IPS DF 19.7 (cell line): Measurements from ENCODE around the gene HAO1.

Experiments used
- DNase-seq: peaks from one replicate; pipeline ENCODE4 v3.0.0-alpha.2; 2013; ENCODE audit warnings: low read depth, low spot score

HAO1 gene

DNA sequence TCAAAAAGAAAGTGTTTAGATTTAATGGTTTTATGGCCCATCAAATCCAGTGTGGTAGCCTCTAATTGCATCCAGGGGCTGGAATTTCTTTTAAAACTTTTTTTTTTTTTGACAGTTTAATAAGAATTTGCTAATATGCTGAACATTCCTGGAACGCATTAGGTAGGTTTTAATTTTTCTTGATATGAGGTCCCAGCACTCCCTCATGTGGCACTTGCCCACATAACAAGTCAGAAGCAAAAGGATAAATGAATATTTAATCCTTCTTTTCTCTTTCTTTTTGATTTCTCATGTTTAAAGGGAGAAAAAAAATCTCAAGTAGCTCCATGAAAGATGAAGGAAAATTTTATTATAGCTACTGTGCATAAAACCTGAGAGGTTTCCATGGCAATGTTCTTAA is 13.5 kb downstream of the HAO1 start:
- DNase-seq, result no peak

DNA sequence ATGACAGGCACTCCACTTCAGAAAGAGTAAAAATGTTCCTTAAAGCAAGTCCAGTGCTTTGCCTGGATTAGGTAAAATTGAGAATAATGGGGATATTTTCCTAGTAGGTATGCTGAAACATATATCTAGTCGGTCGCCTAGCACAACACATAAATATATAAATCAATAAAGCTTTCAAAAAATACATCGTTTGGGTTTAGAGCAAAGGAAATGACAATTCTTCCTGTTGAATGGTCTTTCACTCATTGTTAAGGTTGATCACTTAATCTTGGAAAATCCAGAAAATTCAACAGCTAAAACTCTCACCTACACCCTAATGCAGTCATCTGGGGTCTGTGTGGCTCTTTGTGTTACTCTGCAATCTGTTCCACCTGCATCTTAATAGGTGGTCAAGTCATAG is 13.9 kb downstream of the HAO1 start:
- no peak for DNase-seq

DNA sequence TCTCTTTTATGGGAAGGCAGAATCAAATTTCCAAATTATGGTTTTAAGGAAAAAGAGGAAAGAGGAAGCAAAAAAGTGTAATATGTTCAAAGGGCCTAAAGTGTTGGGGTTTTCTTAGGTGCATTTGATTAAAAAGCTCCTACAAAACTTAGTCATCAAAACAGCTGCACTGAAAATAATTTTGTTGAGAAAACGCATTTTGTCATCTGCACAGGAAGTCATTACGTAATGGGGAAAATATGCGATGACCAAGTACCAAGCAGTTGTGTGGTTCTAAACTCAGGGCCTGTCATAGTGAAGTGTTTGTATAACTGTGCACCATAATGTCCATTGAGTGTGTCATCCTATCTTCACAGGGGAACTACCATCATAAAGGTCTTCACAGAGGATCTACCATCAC is 15.6 kb downstream of the HAO1 start:
- no peak for DNase-seq

DNA sequence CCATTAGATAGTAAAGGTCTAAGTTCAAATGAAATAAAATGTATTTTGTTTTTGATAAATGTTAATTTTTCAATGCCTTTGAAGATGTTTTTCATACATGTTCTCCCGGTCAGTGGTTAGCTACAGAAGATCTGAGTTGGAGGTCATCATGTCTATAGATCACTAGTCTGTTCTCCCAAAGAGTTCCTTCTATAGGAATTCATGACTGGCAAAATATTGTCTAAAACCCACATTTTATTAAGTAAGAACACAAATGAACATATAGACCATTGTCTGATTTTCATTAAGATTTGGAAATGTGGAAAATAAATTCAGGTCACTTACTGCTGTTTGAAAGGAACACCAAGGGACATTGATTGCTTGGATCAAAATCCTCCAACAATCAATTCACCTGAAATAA is 23.6 kb downstream of the HAO1 start:
- no peak for DNase-seq

DNA sequence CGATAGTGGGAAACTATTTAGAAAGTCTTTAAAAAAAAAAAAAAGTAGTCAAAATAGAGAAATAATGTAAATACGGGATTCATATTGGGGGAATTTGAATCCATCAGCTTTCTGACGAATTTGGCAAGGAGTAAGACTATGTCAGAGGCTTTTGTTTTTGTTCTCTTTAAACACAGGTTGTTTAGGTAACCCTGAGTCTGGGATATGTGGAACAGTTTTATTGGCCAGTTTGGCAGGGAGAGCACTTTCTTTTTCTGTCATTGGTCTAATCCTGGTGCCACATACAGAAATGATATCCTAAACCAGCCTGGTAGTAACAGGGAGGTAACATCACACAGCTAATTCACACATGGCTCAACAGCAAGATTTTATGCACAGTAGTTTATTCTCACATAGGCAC is 27.7 kb downstream of the HAO1 start:
- DNase-seq, result no peak

DNA sequence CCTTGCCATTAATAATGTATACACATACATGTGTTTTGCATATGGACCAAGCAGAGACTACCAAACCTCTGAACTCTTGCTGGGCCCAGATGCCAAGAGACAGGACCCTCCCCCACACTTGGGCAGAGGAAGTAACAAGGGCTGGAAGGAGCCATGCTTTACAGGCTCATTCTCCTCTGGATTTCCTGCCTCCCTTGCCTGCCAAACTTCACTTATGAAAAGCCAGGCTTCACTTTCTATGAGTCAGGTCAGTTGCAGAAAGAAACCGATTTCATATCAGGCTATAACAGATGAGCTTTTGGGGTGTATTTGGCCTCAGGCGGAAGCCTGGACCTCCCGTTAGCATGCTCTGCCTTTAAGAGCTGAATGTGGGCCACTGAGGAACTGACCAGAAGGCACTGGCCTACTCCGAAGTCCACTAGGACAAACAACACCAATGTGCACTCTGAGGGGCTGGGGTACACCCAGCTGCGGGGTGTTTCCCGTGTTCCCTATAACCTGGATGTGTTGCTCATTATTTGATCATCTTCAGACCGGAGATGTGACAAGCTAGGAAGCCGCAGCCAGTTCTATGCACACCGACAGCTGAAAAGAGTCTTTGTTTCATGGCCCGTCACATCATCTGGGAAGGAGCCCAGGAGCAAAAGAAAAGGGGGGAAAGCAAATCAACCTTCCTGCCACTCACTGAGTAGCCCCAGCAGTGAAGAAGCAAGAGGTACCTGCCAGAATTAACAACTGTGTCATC is 28.5 kb downstream of the HAO1 start:
- no peak for DNase-seq

DNA sequence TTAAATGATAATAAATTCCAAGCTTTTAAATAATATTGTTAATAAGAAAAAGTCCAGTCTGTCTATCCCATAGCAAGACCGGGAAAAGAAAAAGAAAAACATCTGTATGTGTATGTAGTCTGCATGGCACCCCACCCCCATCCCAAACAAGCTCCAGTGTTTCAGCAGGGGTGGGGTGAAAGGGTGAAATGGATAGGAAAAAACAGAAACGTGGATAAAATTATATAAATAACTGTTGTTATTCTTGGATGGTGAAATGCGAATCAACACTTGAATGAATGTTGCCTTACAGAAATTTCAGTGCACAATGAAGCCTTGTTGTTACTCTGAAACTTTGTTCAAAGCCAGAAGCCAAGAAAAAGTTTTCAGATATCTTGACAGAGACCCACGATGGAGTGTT is 31.4 kb downstream of the HAO1 start:
- DNase-seq, result no peak

DNA sequence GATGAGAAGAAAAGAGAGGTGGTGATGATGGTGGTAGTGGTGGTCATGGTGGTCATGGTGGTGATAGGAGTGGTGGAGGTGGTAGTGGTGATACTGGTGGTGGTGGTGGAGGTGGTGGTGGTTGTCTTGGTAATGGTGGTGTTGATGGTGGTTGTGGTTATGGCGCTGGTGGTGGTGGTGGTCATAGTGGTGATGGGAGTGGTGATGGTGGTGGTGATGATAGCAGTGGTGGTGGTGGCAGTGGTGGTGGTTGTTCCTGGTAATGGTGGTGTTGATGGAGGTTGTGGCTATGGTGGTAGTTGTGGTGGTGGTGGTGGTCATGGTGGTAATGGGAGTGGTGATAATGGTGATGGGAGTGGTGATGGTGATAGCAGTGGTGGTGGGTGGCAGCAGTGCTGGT is 36.8 kb downstream of the HAO1 start:
- no peak for DNase-seq

DNA sequence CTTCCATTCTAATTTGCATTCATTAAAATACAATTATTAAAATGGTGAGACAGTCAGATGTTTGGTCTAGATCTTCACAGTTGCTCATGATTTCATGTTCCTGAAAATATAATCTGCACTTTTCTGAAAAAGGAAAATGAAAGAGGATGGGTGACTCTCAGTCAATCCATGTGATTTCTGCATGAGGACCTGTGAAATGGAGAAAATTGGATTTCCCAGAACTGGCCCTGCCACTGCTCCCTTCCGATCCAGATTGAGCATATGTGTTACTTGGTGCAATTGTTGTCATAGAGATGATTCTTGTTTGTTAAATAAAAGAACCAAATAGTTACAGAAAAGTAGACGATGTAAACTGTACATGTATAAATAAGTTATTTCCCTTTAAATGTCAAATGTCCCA is 37.4 kb downstream of the HAO1 start:
- no peak for DNase-seq

DNA sequence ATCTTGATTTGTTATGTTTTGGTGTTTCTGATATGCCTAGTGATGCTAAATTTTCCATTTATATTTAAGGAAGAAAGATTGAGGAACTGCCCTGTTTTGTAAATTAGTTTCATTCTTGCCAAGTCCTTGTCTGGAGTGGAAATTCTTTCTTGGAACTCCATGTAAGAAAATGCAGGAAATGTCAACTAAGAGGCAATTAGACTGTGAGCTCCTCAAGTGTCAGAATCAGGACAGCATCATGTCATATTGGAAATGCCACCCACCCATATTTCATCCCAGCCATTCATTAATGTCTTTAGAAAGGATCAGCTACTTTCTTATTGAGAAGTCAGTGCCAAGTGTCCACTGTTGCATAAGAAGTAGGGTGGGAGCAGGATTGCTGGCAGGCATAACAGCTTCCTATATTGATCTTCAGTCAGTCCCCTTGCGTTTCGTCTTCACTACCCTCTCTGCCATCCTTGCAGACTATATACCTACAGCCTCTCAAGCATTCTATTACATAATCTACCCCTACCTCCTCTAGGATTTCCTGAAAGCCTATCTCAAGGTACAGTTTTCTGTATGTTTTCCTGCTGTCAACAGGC is 42.4 kb downstream of the HAO1 start:
- no peak for DNase-seq

DNA sequence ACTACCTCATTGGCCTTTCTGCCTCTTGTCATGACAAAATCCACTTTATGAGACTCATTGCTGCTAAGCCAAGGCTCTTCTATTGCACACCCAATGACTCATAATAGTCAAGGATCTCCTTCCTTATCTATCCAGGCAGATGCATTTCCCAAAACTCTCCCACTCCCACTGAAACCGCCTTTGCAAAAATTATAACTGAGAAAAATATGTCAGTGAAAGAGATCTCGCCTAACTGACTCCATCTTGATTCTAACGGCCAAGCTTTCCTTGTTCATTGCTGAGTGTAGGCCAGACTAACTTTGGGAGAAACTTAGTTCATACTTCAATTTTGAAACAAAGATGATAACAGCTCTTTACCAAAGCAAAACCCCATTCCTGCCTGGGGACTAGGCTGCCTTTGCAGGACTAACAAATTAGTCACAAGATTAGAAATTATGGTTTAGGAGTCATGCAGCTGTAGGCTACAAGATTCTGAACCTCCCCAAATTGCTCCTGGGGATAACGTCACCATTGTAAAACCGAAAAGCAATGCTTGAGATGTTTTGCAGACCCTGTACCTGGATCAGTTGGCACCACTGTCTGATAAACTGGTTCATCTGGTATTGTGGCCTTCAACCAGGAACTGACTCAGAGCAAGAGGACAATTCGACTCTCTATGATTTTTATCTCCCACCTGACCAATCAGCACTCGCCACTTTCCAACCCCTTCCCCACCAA is 47.1 kb downstream of the HAO1 start:
- no peak for DNase-seq

DNA sequence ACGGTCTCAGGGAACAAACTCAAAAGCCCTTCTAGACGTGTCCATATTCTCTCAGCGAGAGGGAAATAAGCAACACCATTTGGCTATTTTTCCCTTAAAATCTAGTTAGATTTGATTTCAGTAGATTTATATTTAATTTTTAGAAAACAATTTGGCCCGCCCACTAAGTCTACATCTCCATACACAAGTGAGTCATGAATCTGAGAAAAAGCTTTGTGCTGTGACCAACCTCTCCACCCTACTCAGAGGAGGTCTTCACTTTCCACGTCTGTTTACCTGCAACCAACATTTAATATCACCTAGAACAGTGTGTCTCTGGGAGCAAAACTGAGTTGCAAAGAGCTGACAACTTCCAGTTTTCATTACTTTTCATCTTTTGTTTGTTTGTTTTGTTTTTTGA is 48.6 kb downstream of the HAO1 start:
- no peak for DNase-seq

DNA sequence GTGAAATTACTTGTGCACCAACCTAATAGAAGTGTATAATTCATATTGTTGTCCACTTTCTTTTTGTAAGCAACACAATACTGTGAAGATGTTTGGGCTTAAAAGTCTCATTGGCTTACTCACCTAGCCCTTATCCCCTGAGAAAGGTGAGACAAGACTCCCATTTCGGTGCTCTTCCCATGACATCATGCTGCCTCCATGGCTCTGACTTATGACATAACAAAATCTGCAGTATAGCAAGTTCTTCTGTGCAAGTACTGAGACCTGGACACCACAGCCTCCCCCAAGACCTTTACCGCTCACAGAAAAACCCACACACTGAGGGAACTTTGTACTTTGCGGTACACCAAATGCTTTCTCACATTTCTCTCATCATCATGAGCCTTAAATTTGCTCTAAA is 50.5 kb downstream of the HAO1 start:
- DNase-seq, result no peak

DNA sequence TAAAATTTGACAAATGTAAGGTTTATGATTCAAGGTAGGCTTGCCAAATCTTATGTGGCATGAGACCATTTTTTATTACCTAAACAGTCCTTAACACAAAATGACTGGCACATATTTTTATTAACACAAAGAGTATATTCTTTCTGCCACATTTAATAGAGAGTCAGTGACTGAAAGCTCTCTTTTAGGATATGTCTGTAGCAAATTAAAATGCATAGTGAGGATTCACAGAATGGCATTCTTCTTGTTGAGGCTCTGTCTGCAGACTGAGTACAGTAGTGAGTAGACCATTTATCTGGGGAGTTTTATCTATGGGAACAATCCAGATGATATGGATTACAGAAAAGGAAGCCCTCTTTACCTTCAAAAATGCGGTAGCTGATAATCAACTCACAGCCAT is 56.5 kb downstream of the HAO1 start:
- no peak for DNase-seq

DNA sequence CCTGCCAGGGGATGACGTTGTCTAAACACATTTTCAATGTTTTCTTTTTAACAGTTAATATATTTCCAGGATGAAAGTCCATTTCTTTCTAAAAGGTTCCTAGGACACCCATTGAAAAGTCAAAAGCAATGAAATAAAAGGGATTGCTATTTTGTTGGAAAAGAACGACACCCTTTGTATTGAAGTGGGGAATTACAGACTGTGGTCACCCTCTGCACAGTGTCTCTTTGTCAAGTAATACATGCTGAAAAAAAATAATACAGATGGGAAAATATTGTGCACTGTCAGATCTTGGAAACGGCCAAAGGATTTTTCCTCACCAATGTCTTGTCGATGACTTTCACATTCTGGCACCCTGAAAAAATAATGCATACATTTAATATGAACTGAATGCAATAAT is 56.9 kb downstream of the HAO1 start:
- DNase-seq, result no peak

DNA sequence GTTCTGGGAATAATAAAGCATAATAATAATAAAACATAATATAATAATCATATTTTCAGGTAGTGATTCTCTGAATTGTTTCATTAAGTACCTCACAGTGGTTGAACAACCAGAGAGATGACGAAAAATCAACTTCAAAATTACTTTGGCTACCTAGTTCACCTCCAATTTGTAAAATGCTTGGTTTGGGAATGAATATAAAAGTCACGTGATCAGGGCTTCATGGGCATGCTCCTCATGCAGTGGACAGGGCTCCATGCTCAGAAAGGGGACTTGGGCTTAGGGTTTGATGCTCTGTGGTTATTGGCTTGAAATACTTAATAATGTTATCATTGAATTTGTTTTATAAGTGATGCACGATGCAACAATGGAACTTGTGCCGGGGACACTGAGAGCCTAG is 58.2 kb downstream of the HAO1 start:
- no peak for DNase-seq

DNA sequence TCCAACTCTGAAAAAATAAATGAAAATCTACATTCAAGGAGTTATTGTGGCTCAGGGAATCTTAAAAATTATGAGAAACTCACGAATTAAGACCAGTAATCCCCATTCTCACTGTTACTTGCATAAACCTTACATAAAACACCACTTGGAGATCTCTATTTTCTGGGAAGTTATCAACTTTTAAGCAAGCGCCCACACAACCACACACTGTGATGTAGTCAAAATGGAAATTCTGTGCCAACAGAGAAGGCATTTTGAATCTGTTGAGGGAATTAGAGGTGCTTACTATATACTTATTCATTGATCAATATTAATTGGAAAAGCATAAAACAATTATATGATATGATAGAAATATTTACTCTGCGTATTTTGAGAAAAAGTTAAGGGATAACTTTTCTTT is 58.7 kb downstream of the HAO1 start:
- DNase-seq, result no peak

DNA sequence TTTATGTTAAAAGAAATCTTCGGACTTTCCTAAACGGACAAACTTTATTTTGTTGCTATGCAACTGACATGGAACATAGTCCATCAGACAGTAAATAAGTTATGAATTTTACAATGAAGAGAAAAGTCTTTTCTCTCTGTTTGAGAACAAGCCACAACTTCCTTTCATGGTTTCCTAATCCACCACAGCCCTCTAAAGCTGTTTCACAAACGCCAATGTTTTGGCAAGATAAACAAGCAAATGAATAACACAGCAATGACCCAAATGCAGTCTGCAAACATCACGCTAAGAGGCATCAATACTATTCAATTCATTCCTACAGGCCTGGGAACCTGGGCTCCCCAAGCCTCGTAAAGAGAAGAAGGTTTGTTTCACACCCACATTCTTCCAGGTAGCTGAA is 60.4 kb downstream of the HAO1 start:
- no peak for DNase-seq

DNA sequence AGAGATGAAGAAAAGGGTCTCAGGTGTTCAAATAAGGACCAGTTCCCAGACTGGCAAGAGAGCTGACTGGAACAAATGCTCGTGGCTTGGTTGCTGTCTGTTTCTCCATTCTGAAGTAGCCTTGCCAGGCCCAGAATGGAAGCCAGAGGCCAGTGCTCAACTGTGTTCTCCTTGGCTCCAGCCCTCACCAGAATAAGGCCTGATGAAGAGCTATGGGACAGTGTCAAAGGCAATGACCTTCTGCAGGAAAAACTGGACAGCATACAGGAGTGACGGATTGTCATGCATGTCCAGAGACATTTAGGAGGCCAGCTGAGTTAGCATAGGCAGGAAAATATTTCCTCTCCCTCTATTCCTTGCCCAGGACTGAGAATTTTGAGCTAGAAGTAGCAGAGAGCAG is 72.2 kb downstream of the HAO1 start:
- DNase-seq, result no peak

DNA sequence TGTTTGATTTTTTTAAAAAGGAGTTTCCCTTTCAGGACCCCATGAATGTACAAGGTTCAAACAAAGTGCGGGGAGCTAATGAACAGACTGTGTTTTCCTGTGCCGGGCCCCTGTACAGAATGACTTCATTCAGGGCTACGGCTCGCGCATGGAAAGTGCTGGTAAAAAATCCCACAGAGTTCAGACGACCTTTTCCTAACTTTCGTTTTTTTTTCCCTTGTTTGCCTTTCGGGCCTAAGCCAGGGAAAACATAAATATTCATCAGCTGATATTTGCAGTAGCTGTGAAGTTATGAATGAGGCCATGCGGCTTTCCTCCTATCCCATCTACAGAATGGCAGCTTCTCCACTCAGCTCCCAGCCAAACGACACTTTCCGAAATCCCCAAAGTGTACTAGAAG is 74.0 kb downstream of the HAO1 start:
- no peak for DNase-seq

DNA sequence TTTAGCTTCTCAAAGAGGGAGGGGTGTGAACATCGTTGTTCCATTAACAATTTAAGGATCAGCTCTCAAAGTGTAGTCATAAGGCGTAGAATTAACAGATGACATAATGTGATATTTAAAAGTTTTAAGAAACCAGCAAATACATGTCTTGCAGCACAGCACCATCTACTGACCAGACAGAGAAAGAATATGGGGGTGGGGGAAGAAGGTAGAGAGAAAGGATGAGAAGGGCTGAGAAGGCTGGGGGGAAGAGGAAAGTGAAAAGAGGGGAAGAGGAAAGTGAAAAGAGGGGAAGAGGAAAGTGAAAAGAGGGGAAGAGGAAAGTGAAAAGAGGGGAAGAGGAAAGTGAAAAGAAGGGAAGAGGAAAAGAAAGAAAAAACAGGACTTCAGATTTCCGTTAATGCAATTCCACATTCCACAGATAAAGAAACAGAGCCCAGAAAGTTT is 80.9 kb downstream of the HAO1 start:
- peak; percentile 17 for DNase-seq

DNA sequence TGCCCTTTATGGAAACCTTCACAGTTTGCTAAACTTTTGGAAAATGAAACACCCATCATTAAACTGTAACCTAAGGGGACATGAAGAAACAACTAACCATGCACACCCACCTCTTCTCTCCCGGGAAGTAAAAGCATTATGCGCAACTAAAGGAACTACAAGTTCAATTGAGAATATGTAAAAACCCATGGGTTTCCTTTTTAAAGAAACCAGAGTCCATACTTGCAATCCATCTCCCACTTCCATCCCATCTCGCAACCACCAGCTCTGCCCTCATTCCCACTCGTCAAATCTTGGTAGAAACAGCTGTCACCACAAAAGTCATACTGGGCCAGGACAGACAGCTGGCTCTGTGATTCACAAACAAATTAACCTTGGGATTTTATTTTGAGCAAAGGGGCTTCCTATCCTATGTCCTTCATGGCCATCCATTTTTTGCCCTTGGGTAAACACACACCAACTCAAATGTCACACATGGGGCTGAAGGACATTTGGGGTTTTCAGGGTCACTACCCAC is 81.5 kb downstream of the HAO1 start:
- DNase-seq, result no peak

DNA sequence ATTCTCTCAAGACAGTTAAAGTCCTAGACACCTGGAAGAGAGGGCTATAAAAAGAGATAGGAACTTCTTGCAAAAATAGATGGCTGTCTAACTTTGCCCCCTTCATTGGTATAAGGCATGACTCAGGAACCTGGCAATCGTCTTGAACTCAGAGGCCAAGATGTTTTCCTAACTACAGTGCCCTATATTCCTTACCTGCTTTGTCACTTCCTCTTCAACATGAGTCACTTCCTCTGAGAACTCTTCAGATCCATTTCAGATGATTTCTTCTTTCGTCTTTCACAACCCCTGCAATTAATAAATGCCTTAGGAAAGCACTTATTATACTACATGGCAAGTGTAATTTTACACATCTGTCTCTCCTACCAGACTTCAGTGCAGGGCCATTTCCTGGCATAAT is 83.5 kb downstream of the HAO1 start:
- no peak for DNase-seq
